GM12864 (cell line): ENCODE results near the gene NCKAP5.

Experiments
- DNase-seq: peaks from one replicate; pipeline ENCODE4 v3.0.0-alpha.2; 2011; ENCODE audit warnings: low read depth
- H3K4me3 ChIP-seq: 2 replicates; pipeline ENCODE4 v1.5.1; 2011; ENCODE audit warnings: mild to moderate bottlenecking, low read depth, low read length, control low read depth
- TF ChIP-seq, protein P1 (sequence below): IDR thresholded peaks from 2 replicates; pipeline ENCODE4 v1.5.1; 2011; ENCODE audit warnings: low read depth, mild to moderate bottlenecking, moderate library complexity, low read length, control low read depth, inconsistent platforms; ENCODE audit errors: missing control alignments

The NCKAP5 gene

DNA sequence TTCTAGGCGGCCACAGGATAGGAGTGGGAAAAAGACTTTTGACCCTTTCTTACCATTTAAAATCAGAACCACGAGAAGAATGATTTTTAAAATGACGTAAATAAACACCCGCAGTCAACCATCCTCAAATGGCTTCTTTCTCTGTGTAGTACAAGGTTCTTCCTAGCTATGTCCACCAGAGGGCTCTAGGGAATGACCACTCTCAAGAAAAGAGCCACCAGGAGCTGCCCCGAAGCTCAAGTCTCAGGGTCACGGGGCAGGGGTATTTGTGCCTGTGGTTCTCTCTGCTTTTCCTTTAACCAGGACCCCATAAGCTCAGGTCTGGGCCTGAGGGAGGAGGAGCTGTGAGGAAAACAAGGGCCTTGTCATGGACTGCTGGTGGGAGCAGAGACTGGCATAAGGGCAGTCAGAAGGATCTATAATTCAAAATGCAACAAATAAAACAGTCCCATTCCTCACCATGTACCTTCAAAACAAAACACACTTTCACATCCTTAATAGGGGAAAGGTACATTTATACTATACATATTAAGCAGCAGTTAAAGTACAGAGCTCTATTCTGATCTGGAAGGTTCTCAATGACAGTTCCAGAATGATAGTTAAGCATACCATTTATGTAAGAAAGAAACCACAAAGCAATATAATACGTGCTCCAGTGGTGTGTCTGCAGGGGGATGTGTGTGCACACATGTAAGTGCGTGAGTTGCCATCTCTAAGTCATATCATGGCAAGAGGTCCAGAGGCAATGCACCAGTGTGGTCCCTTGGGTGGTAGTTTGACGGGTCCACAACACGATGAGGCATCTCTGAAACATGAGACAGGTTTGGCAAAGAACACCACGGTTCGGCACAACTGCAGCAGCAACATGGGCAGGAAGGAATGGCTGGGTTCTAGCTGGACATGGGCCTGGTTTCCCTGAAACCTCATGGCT lies 916.9 kb downstream of the NCKAP5 start:
- no peak for DNase-seq
- no peak overlapping the region for H3K4me3 ChIP-seq
- TF ChIP-seq, protein P1, sequence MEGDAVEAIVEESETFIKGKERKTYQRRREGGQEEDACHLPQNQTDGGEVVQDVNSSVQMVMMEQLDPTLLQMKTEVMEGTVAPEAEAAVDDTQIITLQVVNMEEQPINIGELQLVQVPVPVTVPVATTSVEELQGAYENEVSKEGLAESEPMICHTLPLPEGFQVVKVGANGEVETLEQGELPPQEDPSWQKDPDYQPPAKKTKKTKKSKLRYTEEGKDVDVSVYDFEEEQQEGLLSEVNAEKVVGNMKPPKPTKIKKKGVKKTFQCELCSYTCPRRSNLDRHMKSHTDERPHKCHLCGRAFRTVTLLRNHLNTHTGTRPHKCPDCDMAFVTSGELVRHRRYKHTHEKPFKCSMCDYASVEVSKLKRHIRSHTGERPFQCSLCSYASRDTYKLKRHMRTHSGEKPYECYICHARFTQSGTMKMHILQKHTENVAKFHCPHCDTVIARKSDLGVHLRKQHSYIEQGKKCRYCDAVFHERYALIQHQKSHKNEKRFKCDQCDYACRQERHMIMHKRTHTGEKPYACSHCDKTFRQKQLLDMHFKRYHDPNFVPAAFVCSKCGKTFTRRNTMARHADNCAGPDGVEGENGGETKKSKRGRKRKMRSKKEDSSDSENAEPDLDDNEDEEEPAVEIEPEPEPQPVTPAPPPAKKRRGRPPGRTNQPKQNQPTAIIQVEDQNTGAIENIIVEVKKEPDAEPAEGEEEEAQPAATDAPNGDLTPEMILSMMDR, result peak; percentile 28

DNA sequence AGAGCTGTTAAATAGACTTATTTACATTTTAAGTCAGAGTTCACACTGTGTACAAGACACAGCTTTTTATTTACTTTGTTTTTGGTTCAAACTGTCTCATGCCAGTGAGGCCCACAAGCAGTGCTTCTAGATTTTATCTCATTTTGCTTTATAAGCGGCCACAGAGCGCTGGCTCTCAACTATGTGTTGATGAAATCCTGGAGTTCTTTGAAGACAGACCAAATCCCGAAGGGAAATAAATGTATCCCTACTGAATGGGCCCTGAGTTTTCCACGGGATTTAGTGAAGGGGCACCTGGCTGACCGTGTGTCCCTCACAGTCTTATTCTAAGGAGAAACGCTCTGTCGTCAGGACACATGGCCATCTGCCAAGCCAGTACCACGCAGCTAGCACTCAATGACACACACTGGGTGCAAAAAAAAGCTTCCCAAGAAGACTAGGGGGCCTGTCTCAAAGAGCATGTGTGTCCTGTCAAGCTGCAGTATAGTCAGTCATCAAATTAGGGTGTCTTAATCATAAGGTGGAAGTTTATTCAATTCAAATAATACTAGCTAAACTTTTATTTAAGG lies 921.6 kb downstream of the NCKAP5 start:
- DNase-seq, result no peak
- TF ChIP-seq, protein P1, result no peak

DNA sequence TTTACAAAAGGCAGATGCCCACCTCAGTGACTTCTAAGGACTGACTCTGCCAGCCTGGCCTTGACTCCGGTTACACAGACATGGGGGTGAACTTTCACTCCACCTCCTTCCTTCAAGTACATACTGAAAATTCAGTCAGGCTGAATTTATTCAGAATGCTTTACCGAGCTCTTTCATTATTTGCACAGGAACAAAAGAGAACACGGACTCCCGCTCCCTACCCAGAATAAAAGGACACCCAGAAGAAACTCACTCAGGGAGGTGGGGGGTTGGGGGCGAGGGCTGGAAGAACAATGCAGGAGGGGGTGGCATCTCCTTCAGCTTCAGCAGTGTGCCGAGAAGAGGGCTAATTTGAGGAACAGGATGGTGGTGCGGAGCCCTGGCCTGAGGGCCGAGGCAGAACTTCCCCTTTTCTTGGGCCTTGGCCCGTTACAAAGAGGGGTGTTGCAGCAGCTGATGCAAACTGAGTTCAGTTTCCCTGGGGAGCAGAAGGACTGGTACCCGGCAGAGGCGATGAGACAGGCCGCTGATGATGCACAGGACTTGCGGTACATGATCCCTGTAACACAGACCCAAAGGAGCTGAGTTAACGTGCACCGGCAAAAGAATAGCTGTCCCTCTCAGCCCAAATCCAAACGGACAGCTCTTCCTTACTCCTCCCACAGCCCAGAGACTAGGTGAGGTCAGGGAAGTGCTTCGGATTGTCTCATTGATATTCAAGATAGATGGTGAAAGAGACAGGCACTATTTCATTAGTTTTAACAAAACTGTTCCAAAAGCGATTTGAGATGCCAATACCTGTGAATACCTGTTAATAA lies 922.3 kb downstream of the NCKAP5 start:
- TF ChIP-seq, protein P1, result no peak
- no peak for DNase-seq
- no peak overlapping the region for H3K4me3 ChIP-seq

More for the DNA sequence above, 921.6 kb downstream of the NCKAP5 start:
- H3K4me3 ChIP-seq, result no peak overlapping the region

DNA sequence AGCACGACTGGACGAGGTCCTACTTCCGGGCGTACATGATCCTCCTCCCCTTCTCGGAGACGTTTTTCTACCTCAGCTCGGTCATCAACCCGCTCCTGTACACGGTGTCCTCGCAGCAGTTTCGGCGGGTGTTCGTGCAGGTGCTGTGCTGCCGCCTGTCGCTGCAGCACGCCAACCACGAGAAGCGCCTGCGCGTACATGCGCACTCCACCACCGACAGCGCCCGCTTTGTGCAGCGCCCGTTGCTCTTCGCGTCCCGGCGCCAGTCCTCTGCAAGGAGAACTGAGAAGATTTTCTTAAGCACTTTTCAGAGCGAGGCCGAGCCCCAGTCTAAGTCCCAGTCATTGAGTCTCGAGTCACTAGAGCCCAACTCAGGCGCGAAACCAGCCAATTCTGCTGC lies 923.1 kb downstream of the NCKAP5 start:
- TF ChIP-seq, protein P1, result no peak
- no peak overlapping the region for H3K4me3 ChIP-seq
- no peak for DNase-seq

DNA sequence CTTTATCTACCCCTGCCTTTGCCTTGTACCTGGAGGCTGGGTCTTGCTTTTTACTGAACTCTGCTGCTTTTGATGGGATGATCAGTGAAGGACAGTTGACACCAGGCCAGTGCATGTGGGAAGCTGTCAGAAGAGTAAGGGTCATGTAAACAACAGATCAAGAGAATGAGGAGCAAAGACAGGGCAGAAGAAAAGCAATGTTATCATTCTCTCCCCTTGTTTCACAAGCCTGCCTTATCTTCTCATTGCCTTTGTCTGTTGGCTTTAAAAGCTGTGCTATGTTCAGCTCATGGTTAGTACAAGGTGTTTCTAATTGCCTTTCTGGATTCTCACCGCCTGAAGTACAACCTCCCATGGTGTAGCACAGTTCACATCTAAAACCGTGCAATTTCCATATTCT lies 925.8 kb downstream of the NCKAP5 start:
- DNase-seq, result no peak
- TF ChIP-seq, protein P1, result no peak

DNA sequence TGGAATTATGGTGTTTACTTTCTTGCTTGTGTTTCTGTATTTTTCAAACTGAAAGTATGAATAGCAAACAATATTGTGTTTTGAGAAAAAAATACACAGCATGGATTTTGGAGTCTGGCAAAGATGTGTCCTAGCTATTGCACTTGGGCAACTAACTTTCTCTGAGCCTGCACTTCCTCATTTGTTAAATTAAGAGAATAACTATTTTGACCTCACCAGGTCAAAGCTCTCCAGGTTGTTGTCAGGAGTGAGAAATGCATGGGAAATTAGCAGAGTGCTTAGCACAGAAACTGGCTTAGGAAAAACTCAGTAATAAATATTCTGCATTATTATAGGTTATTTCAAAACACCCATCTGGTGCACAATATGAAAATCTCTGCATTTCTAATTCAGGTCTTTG lies 926.4 kb downstream of the NCKAP5 start:
- TF ChIP-seq, protein P1, result no peak

More for the DNA sequence above, 925.8 kb downstream of the NCKAP5 start:
- no peak overlapping the region for H3K4me3 ChIP-seq

More for the DNA sequence above, 926.4 kb downstream of the NCKAP5 start:
- no peak overlapping the region for H3K4me3 ChIP-seq
- DNase-seq, result no peak
